ENCODE measurements around the gene PNMA6F.
"Not testable (repeated sequence)": the region's sequence is repeated elsewhere in the genome, so short reads cannot be mapped to it uniquely, and the experiment has no call there.

The PNMA6F gene

GRCh38 chrX:153301746-153302145 is 19.8 kb downstream of the PNMA6F start:
- no peak for DNase-seq

GRCh38 chrX:153299855-153300254 is 21.7 kb downstream of the PNMA6F start:
- DNase-seq: no peak

- DNase-seq: no peak
Measured at GRCh38 chrX:153297376-153297775, 24.2 kb downstream of the PNMA6F start.

- not testable (repeated sequence) for DNase-seq
Measured at GRCh38 chrX:153293485-153294071, 28.0 kb downstream of the PNMA6F start.

GRCh38 chrX:153288807-153289206 is 32.8 kb downstream of the PNMA6F start:
- not testable (repeated sequence) for DNase-seq

- DNase-seq: not testable (repeated sequence)
Measured at GRCh38 chrX:153285678-153286077, 35.9 kb downstream of the PNMA6F start.

- DNase-seq: not testable (repeated sequence)
Measured at GRCh38 chrX:153283982-153284381, 37.6 kb downstream of the PNMA6F start.

- DNase-seq: not testable (repeated sequence)
Measured at GRCh38 chrX:153281784-153282183, 39.8 kb downstream of the PNMA6F start.

GRCh38 chrX:153279304-153279703 is 42.3 kb downstream of the PNMA6F start:
- DNase-seq: not testable (repeated sequence)

GRCh38 chrX:153276049-153276448 is 45.5 kb downstream of the PNMA6F start:
- not testable (repeated sequence) for DNase-seq

- not testable (repeated sequence) for DNase-seq
Measured at GRCh38 chrX:153275418-153275817, 46.1 kb downstream of the PNMA6F start.

GRCh38 chrX:153272584-153272983 is 49.0 kb downstream of the PNMA6F start:
- not testable (repeated sequence) for DNase-seq

GRCh38 chrX:153272070-153272469 is 49.5 kb downstream of the PNMA6F start:
- not testable (repeated sequence) for DNase-seq

Data from CD4-positive, alpha-beta T cell treated with Interleukin-4 for 4 hours (primary cell).